Uterus (tissue), 4 donors: ENCODE data around the gene R3HDM2. TPM values are rescaled to one million over a fixed set of nuclear protein-coding genes. Genes with fewer than 3 reads are reported as not detected.

ENCODE experiments used
- DNase-seq, 2 donors: peaks; one replicate each; pipeline ENCODE4 v3.0.0-alpha.2; 2019 to 2020
- H3K27ac ChIP-seq, 2 donors: fragments of 200-600 bp; sonication (generic); 1 replicate in 1 of 2; 2 replicates in 1 of 2; pipeline ENCODE4 v1.5.1; 2016 to 2018
- H3K27me3 ChIP-seq, 2 donors: fragments of 200-600 bp; sonication (generic); one replicate each; pipeline ENCODE4 v1.5.1; 2018 to 2019; ENCODE audit warnings: control low read depth in 1 of 2
- H3K36me3 ChIP-seq, 2 donors: fragments of 200-600 bp; sonication (generic); one replicate each; pipeline ENCODE4 v1.5.1; 2019; ENCODE audit warnings: control low read depth in 1 of 2
- H3K4me1 ChIP-seq, 2 donors: fragments of 200-600 bp; sonication (generic); one replicate each; pipeline ENCODE4 v1.5.1; 2018 to 2019; ENCODE audit warnings: control low read depth in 1 of 2
- H3K4me3 ChIP-seq, 2 donors: fragments of 200-600 bp; sonication (generic); 1 replicate in 1 of 2; 2 replicates in 1 of 2; pipeline ENCODE4 v1.5.1; 2018 to 2019; ENCODE audit warnings: mild to moderate bottlenecking in 1 of 2
- H3K9me3 ChIP-seq, 2 donors: fragments of 200-600 bp; sonication (generic); one replicate each; pipeline ENCODE4 v1.5.1; 2019; ENCODE audit warnings: control low read depth in 1 of 2
- POLR2A ChIP-seq, 2 donors: fragments of 450-650 bp; IDR thresholded peaks; one replicate each; pipeline ENCODE4 v1.6.1; 2016; ENCODE audit warnings: antibody characterized with exemption in 2 of 2, mild to moderate bottlenecking in 1 of 2, moderate library complexity in 1 of 2
- intact Hi-C: fragments of 100-400 bp; cut with DNase I; formaldehyde crosslinking; loops from one replicate; pipeline ENCODE4 v1.15.1; 2023; ENCODE audit warnings: low total_unique reads
- total RNA-seq, 4 donors: library from RNA; depleted of rRNA in 3 of 4; stranded (reverse); fragments of >200 nt in 3 of 4; gene quantifications; one replicate each; pipeline versions ENCODE4 v1.1.0 to v1.2.4, GENCODE V29; 2014 to 2023
- TF ChIP-seq, protein P1 (sequence below), 4 experiments: fragments of 200-600 bp in 2 of 4; fragments of 450-650 bp in 2 of 4; sonication (generic) in 2 of 4; IDR thresholded peaks; one replicate each; pipeline ENCODE4 v1.5.1; 2016 to 2019; ENCODE audit warnings: antibody characterized with exemption in 4 of 4, mild to moderate bottlenecking in 2 of 4, moderate library complexity in 1 of 4
- donor health status: DM: yes; HTN: yes; CAD: no.

The R3HDM2 gene
- total RNA-seq, 4 donors from 2014 or later, result 9.4 to 89.0 (median 34.2) TPM

DNA sequence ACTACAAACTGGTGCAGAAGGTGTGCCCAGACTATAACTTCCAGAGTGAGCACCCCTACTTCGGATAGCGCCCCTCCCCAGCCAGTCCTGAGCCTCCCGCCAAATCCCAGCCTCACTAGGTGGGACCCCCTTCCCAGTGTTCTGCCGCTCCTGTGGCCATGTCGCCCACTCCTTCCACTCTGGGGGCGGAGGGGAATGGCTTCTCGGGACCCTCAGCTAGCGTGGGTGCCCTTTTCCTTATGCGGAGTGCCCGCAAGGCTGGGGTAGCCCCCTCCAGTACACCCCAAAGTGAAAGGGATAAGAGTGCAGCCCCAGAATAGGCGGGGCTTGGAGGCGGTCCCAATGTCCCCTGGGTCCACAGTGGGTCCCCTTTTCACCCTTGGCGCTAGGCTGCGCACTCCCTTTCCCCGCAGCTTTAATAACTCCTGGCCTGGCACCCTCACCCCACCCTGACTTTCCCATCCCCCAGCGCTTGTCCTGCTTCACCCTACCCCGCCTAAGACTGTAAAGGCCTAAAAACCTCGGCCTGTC, 205.1 kb downstream of the R3HDM2 start:
- no peaks in the 10 kb centered on the region for H3K9me3 ChIP-seq
- H3K4me1 ChIP-seq, result peaks cover 0 to 6% of the 10 kb centered on the region in 2 donors
- TF ChIP-seq, protein P1, sequence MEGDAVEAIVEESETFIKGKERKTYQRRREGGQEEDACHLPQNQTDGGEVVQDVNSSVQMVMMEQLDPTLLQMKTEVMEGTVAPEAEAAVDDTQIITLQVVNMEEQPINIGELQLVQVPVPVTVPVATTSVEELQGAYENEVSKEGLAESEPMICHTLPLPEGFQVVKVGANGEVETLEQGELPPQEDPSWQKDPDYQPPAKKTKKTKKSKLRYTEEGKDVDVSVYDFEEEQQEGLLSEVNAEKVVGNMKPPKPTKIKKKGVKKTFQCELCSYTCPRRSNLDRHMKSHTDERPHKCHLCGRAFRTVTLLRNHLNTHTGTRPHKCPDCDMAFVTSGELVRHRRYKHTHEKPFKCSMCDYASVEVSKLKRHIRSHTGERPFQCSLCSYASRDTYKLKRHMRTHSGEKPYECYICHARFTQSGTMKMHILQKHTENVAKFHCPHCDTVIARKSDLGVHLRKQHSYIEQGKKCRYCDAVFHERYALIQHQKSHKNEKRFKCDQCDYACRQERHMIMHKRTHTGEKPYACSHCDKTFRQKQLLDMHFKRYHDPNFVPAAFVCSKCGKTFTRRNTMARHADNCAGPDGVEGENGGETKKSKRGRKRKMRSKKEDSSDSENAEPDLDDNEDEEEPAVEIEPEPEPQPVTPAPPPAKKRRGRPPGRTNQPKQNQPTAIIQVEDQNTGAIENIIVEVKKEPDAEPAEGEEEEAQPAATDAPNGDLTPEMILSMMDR (IDR thresholded peaks at IDR 0.05), result no peak
- TF ChIP-seq POLR2A (IDR thresholded peaks at IDR 0.05), result no peak
- H3K36me3 ChIP-seq, result no peaks in the 10 kb centered on the region
- H3K27ac ChIP-seq, result no peak overlapping the region
- no peak overlapping the region for H3K4me3 ChIP-seq
- intact Hi-C loops, result no loop called here
- DNase-seq, result no peak
- H3K27me3 ChIP-seq, result peaks cover 5 to 9% of the 10 kb centered on the region in 2 donors

DNA sequence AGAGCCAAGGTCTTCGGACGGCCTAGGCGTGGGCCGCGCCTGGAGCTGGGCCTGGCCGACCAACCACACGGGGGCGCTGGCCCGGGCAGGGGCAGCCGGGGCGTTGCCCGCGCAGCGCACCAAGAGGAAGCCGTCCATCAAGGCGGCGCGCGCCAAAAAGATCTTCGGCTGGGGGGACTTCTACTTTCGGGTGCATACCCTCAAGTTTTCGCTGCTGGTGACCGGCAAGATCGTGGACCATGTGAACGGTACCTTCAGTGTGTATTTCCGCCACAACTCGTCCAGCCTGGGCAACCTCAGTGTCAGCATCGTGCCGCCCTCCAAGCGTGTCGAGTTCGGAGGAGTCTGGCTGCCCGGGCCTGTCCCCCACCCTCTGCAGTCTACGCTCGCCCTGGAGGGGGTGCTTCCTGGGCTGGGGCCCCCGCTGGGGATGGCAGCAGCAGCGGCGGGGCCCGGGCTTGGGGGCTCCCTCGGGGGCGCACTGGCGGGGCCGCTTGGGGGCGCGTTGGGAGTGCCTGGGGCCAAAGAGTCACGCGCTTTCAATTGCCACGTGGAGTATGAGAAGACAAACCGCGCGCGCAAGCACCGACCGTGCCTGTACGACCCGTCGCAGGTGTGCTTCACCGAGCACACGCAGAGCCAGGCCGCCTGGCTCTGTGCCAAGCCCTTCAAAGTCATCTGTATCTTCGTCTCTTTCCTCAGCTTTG, 205.7 kb downstream of the R3HDM2 start:
- TF ChIP-seq POLR2A (IDR thresholded peaks at IDR 0.05), result no peak
- TF ChIP-seq, protein P1 (IDR thresholded peaks at IDR 0.05), result peak in 3 of 4 experiments; percentile 4 to 25 (median 19)
- H3K9me3 ChIP-seq, result no peaks in the 10 kb centered on the region
- H3K36me3 ChIP-seq, result no peaks in the 10 kb centered on the region
- H3K27me3 ChIP-seq, result peaks cover 5 to 15% of the 10 kb centered on the region in 2 donors
- intact Hi-C loops, result no loop called here
- H3K27ac ChIP-seq, result no peak overlapping the region
- H3K4me1 ChIP-seq, result peaks cover 0 to 6% of the 10 kb centered on the region in 2 donors
- DNase-seq, result no peak
- no peak overlapping the region for H3K4me3 ChIP-seq

DNA sequence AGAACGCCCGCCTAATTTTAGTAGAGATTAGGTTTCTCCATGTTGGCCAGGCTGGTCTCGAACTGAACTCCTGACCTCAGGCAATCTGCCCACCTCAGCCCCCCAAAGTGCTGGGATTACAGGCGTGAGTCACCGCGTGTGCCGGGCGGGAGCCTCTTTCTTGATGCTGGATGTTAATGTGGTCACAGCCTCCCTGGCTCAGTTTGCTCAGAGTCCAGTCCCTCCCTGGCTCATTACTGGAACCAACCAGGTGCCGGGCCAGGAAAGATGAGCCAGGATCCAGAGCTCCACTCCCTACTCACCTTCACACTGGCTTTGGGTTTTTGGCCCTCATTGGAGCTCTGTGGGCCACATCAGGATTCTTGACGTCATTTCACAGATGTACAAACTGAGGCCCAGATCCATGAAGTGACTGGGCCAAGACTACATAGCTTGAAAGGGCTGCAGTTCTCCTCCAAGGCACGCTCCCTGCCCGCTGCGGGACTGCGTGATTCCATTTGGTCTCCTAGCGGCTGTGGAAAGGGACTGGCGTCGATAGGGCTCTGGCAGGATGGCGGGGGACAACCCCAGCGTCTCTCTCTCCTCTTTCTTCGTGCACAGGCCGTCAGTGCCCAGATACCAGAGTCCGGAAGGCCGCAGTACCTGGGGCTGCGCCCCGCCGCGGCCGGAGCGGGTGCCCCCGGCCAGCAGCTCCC, 206.4 kb downstream of the R3HDM2 start:
- H3K9me3 ChIP-seq, result no peaks in the 10 kb centered on the region
- intact Hi-C loops, result no loop called here
- TF ChIP-seq POLR2A (IDR thresholded peaks at IDR 0.05), result no peak
- TF ChIP-seq, protein P1 (IDR thresholded peaks at IDR 0.05), result no peak
- peaks cover 0 to 6% of the 10 kb centered on the region in 2 donors for H3K4me1 ChIP-seq
- H3K27ac ChIP-seq, result no peak overlapping the region
- H3K36me3 ChIP-seq, result no peaks in the 10 kb centered on the region
- H3K27me3 ChIP-seq, result peaks cover 5 to 21% of the 10 kb centered on the region in 2 donors
- no peak overlapping the region for H3K4me3 ChIP-seq
- no peak for DNase-seq

GRCh38 chr12:57223191-57224165, 207.4 kb downstream of the R3HDM2 start:
- peaks cover 5 to 30% of the 10 kb centered on the region in 2 donors for H3K27me3 ChIP-seq

More at GRCh38 chr12:57223191-57224165, 207.4 kb downstream of the R3HDM2 start:
- Histone ChIP-seq H3K4me3 (no peak overlapping the region), H3K36me3 (no peaks in the 10 kb centered on the region), H3K9me3 (no peaks in the 10 kb centered on the region), H3K27ac (no peak overlapping the region), H3K4me1 (peaks cover 0 to 6% of the 10 kb centered on the region in 2 donors)
- intact Hi-C loops, result no loop called here
- no peak for DNase-seq
- TF ChIP-seq, protein P1 (IDR thresholded peaks at IDR 0.05), result no peak
- no peak for TF ChIP-seq POLR2A (IDR thresholded peaks at IDR 0.05)
